GM23338 (cell line): ENCODE results near the gene PGM3. TPM values are rescaled to one million over a fixed set of nuclear protein-coding genes. Genes with fewer than 3 reads are reported as not detected.

Experiments
- ATAC-seq: fragments of 200-7000 bp; cut with Tn5 transposase; 3 replicates; pipeline ENCODE4 v1.9.1; 2020
- DNase-seq: peaks from one replicate; pipeline ENCODE4 v3.0.0-alpha.2; 2015; ENCODE audit warnings: low spot score
- H2AFZ ChIP-seq: fragments of 200-600 bp; sonication (generic); 2 replicates; pipeline ENCODE4 v1.8.0; 2016; ENCODE audit warnings: antibody characterized with exemption, mild to moderate bottlenecking, moderate library complexity
- H3F3A ChIP-seq: fragments of 200-600 bp; sonication (generic); replicated peaks from 2 replicates; pipeline ENCODE4 v1.8.0; 2017; ENCODE audit warnings: antibody characterized with exemption, mixed run types, low read depth
- H3K27ac ChIP-seq: fragments of 200-600 bp; sonication (generic); 2 replicates; pipeline ENCODE4 v1.6.1; 2016; ENCODE audit warnings: low read depth
- H3K27me3 ChIP-seq: fragments of 200-600 bp; sonication (generic); 2 replicates; pipeline ENCODE4 v1.8.0; 2016; ENCODE audit warnings: mild to moderate bottlenecking, mixed run types, moderate library complexity; ENCODE audit not compliant: insufficient read depth
- H3K36me3 ChIP-seq: fragments of 200-600 bp; sonication (generic); 2 replicates; pipeline ENCODE4 v1.8.0; 2016; ENCODE audit warnings: mild to moderate bottlenecking; ENCODE audit not compliant: insufficient read depth
- H3K4me1 ChIP-seq: fragments of 200-600 bp; sonication (generic); 2 replicates; pipeline ENCODE4 v1.8.0; 2016; ENCODE audit warnings: mild to moderate bottlenecking, moderate library complexity; ENCODE audit not compliant: insufficient read depth
- H3K4me2 ChIP-seq: fragments of 200-600 bp; sonication (generic); 2 replicates; pipeline ENCODE4 v1.7.1; 2017; ENCODE audit warnings: mixed run types
- H3K4me3 ChIP-seq: fragments of 200-600 bp; sonication (generic); 2 replicates; pipeline ENCODE4 v1.6.1; 2016; ENCODE audit warnings: mixed run types
- H3K79me2 ChIP-seq: fragments of 200-600 bp; sonication (generic); replicated peaks from 2 replicates; pipeline ENCODE4 v1.8.0; 2017; ENCODE audit warnings: mild to moderate bottlenecking; ENCODE audit not compliant: insufficient read depth
- H3K9me2 ChIP-seq: fragments of 200-600 bp; sonication (generic); 2 replicates; pipeline ENCODE4 v1.8.0; 2017; ENCODE audit not compliant: insufficient read depth
- H4K20me1 ChIP-seq: fragments of 200-600 bp; sonication (generic); replicated peaks from 2 replicates; pipeline ENCODE4 v1.8.0; 2017; ENCODE audit warnings: mild to moderate bottlenecking; ENCODE audit not compliant: insufficient read depth
- H3K27ac Mint-ChIP-seq: 2 replicates; pipeline ENCODE4 v1.8.0; 2020; ENCODE audit warnings: inconsistent platforms, mild to moderate bottlenecking, moderate library complexity, mixed read lengths
- H3K27me3 Mint-ChIP-seq: 3 replicates; pipeline ENCODE4 v1.8.0; 2022; ENCODE audit warnings: low read depth, mild to moderate bottlenecking, moderate library complexity, mixed read lengths, inconsistent platforms; ENCODE audit not compliant: insufficient read depth, poor library complexity
- H3K36me3 Mint-ChIP-seq: 3 replicates; pipeline ENCODE4 v1.8.0; 2021; ENCODE audit warnings: low read depth, mild to moderate bottlenecking, inconsistent platforms, moderate library complexity, mixed read lengths
- H3K4me1 Mint-ChIP-seq: 3 replicates; pipeline ENCODE4 v1.8.0; 2020; ENCODE audit warnings: mild to moderate bottlenecking, inconsistent platforms, mixed read lengths
- H3K4me3 Mint-ChIP-seq: 3 replicates; pipeline ENCODE4 v1.8.0; 2021; ENCODE audit warnings: moderate library complexity, mild to moderate bottlenecking, inconsistent platforms, mixed read lengths
- H3K9me3 Mint-ChIP-seq: 3 replicates; pipeline ENCODE4 v1.8.0; 2020; ENCODE audit warnings: moderate library complexity, mild to moderate bottlenecking, inconsistent platforms, mixed read lengths
- CREB1 ChIP-seq: fragments of 250-450 bp; sonication (Bioruptor Pico); IDR thresholded peaks from 2 replicates; pipeline ENCODE4 v1.5.0; 2020; ENCODE audit warnings: low read depth, mild to moderate bottlenecking, moderate library complexity
- EZH2 ChIP-seq: fragments of 200-600 bp; sonication (generic); IDR thresholded peaks from one replicate; pipeline ENCODE4 v1.8.0; 2017; ENCODE audit warnings: antibody characterized with exemption, mild to moderate bottlenecking, low read depth; ENCODE audit not compliant: unreplicated experiment
- EZH2phosphoT487 ChIP-seq: fragments of 200-600 bp; sonication (generic); IDR thresholded peaks from one replicate; pipeline ENCODE4 v1.8.1; 2018; ENCODE audit warnings: antibody characterized with exemption; ENCODE audit not compliant: unreplicated experiment
- NANOG ChIP-seq: IDR thresholded peaks from 2 replicates; pipeline ENCODE4 v1.6.1; 2016; ENCODE audit warnings: antibody characterized with exemption, borderline replicate concordance
- POLR2AphosphoS5 ChIP-seq: IDR thresholded peaks from 2 replicates; pipeline ENCODE4 v1.6.1; 2016; ENCODE audit warnings: antibody characterized with exemption, low read depth
- STAT1 ChIP-seq: IDR thresholded peaks from one replicate; pipeline ENCODE4 v1.6.1; 2016; ENCODE audit warnings: antibody characterized with exemption; ENCODE audit not compliant: unreplicated experiment
- ZNF114 ChIP-seq: fragments of 250-450 bp; sonication (Bioruptor Pico); IDR thresholded peaks from 2 replicates; pipeline ENCODE4 v1.5.0; 2020; ENCODE audit warnings: mild to moderate bottlenecking, moderate library complexity
- ZNF331 ChIP-seq: fragments of 250-450 bp; sonication (Bioruptor Pico); IDR thresholded peaks from 2 replicates; pipeline ENCODE4 v1.5.0; 2020; ENCODE audit warnings: low read depth, mild to moderate bottlenecking, moderate library complexity
- polyA plus RNA-seq: library from polyadenylated mRNA; unstranded; fragments of >200 nt; fragmentation: Nextera tagmentation; extraction: Ambion mirVana; gene quantifications from 2 replicates; pipeline ENCODE4 v1.2.1, GENCODE V29; 2016
- total RNA-seq: library from RNA; depleted of rRNA; stranded (reverse); fragments of >200 nt; shearing (Covaris generic); gene quantifications from 2 replicates; pipeline ENCODE4 v1.2.3, GENCODE V29; 2014
- TF ChIP-seq, protein P1 (sequence below): fragments of 250-450 bp; sonication (Bioruptor Pico); IDR thresholded peaks from 2 replicates; pipeline ENCODE4 v1.5.0; 2020; ENCODE audit warnings: mild to moderate bottlenecking, moderate library complexity
- TF ChIP-seq, protein P2 (sequence below): IDR thresholded peaks from 2 replicates; pipeline ENCODE4 v1.6.1; 2016; ENCODE audit warnings: antibody characterized with exemption
- TF ChIP-seq, protein P3 (sequence below), 2 experiments: fragments of 200-600 bp in 1 of 2; sonication (generic) in 1 of 2; conservative IDR thresholded peaks; 2 replicates each; pipeline versions ENCODE4 v1.5.1 to v1.6.1; 2016 to 2017; ENCODE audit warnings: antibody characterized with exemption in 2 of 2, low read depth in 2 of 2, mild to moderate bottlenecking in 2 of 2, moderate library complexity in 1 of 2
- TF ChIP-seq, protein P4 (sequence below): IDR thresholded peaks from one replicate; pipeline ENCODE4 v1.6.1; 2018; ENCODE audit warnings: antibody characterized with exemption; ENCODE audit not compliant: unreplicated experiment

PGM3 gene
- total and polyA plus RNA-seq, 2 experiments from 2014 or later = 23.8 to 35.3 TPM

DNA sequence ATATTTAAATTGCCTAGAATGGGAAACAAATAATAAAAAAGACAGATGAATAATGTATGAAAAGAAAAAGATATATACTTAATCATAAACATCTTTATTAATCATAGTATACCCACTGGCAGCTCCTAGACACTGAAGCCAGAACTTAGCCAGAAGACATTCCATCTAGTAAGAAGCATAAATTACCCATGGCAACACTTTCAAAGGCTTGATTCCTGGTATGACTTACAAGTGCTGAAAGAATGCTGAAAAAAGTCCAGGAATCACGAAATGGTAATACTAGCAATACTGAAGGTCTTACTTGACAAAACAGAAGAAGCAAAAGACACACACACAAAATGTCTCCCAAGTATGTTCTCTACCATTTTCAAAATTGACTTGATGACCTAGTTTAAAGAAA is 38.1 kb upstream of the PGM3 start (continued):
- TF ChIP-seq, protein P1, sequence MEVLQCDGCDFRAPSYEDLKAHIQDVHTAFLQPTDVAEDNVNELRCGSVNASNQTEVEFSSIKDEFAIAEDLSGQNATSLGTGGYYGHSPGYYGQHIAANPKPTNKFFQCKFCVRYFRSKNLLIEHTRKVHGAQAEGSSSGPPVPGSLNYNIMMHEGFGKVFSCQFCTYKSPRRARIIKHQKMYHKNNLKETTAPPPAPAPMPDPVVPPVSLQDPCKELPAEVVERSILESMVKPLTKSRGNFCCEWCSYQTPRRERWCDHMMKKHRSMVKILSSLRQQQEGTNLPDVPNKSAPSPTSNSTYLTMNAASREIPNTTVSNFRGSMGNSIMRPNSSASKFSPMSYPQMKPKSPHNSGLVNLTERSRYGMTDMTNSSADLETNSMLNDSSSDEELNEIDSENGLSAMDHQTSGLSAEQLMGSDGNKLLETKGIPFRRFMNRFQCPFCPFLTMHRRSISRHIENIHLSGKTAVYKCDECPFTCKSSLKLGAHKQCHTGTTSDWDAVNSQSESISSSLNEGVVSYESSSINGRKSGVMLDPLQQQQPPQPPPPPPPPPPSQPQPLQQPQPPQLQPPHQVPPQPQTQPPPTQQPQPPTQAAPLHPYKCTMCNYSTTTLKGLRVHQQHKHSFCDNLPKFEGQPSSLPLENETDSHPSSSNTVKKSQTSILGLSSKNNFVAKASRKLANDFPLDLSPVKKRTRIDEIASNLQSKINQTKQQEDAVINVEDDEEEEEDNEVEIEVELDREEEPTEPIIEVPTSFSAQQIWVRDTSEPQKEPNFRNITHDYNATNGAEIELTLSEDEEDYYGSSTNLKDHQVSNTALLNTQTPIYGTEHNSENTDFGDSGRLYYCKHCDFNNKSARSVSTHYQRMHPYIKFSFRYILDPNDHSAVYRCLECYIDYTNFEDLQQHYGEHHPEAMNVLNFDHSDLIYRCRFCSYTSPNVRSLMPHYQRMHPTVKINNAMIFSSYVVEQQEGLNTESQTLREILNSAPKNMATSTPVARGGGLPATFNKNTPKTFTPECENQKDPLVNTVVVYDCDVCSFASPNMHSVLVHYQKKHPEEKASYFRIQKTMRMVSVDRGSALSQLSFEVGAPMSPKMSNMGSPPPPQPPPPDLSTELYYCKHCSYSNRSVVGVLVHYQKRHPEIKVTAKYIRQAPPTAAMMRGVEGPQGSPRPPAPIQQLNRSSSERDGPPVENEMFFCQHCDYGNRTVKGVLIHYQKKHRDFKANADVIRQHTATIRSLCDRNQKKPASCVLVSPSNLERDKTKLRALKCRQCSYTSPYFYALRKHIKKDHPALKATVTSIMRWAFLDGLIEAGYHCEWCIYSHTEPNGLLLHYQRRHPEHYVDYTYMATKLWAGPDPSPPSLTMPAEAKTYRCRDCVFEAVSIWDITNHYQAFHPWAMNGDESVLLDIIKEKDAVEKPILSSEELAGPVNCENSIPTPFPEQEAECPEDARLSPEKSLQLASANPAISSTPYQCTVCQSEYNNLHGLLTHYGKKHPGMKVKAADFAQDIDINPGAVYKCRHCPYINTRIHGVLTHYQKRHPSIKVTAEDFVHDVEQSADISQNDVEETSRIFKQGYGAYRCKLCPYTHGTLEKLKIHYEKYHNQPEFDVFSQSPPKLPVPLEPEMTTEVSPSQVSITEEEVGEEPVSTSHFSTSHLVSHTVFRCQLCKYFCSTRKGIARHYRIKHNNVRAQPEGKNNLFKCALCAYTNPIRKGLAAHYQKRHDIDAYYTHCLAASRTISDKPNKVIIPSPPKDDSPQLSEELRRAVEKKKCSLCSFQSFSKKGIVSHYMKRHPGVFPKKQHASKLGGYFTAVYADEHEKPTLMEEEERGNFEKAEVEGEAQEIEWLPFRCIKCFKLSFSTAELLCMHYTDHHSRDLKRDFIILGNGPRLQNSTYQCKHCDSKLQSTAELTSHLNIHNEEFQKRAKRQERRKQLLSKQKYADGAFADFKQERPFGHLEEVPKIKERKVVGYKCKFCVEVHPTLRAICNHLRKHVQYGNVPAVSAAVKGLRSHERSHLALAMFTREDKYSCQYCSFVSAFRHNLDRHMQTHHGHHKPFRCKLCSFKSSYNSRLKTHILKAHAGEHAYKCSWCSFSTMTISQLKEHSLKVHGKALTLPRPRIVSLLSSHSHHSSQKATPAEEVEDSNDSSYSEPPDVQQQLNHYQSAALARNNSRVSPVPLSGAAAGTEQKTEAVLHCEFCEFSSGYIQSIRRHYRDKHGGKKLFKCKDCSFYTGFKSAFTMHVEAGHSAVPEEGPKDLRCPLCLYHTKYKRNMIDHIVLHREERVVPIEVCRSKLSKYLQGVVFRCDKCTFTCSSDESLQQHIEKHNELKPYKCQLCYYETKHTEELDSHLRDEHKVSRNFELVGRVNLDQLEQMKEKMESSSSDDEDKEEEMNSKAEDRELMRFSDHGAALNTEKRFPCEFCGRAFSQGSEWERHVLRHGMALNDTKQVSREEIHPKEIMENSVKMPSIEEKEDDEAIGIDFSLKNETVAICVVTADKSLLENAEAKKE (CRISPR knock-in tag) = no peak
- TF ChIP-seq, protein P2, sequence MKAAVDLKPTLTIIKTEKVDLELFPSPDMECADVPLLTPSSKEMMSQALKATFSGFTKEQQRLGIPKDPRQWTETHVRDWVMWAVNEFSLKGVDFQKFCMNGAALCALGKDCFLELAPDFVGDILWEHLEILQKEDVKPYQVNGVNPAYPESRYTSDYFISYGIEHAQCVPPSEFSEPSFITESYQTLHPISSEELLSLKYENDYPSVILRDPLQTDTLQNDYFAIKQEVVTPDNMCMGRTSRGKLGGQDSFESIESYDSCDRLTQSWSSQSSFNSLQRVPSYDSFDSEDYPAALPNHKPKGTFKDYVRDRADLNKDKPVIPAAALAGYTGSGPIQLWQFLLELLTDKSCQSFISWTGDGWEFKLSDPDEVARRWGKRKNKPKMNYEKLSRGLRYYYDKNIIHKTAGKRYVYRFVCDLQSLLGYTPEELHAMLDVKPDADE = no peak
- TF ChIP-seq, protein P3, sequence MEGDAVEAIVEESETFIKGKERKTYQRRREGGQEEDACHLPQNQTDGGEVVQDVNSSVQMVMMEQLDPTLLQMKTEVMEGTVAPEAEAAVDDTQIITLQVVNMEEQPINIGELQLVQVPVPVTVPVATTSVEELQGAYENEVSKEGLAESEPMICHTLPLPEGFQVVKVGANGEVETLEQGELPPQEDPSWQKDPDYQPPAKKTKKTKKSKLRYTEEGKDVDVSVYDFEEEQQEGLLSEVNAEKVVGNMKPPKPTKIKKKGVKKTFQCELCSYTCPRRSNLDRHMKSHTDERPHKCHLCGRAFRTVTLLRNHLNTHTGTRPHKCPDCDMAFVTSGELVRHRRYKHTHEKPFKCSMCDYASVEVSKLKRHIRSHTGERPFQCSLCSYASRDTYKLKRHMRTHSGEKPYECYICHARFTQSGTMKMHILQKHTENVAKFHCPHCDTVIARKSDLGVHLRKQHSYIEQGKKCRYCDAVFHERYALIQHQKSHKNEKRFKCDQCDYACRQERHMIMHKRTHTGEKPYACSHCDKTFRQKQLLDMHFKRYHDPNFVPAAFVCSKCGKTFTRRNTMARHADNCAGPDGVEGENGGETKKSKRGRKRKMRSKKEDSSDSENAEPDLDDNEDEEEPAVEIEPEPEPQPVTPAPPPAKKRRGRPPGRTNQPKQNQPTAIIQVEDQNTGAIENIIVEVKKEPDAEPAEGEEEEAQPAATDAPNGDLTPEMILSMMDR (conservative IDR thresholded peaks at IDR 0.05; ENCODE audit: low read depth in 2 of 2) = no peak
- TF ChIP-seq STAT1 = no peak

DNA sequence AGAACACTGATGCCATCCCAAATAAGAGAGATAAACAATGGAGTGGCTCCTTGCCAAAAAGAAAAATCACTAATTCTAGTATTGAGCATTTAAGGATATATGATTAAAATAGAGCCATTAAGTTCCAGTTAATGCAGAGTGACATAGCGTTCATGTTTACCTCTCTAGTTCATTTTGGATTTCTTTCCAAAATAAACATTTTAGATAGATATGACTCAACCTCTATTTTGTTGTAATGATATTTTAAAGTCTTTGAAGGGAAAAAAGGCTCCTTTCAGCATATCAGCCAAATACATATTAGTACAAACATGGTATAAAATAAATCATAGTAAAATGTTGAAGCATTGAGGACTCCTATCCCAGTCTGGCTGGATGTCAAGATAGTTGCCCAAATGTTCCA is 33.5 kb upstream of the PGM3 start:
- no peak overlapping the region for H2AFZ ChIP-seq
- no peaks in the 10 kb centered on the region for H4K20me1 ChIP-seq
- H3K27ac ChIP-seq = no peak overlapping the region
- no peaks in the 10 kb centered on the region for H3K9me3 Mint-ChIP-seq
- no peak overlapping the region for H3K27ac Mint-ChIP-seq
- no peaks in the 10 kb centered on the region for H3K36me3 Mint-ChIP-seq
- no peaks in the 10 kb centered on the region for H3F3A ChIP-seq
- no peaks in the 10 kb centered on the region for H3K36me3 ChIP-seq
- ATAC-seq (no peak), DNase-seq (no peak)
- H3K27me3 ChIP-seq = no peaks in the 10 kb centered on the region
- peaks cover 5% of the 10 kb centered on the region; the same call in 1 of the 3 replicates for H3K4me1 Mint-ChIP-seq
- no peak overlapping the region for H3K4me2 ChIP-seq
- no peaks in the 10 kb centered on the region for H3K4me1 ChIP-seq
- H3K9me2 ChIP-seq = no peaks in the 10 kb centered on the region
- no peak overlapping the region for H3K4me3 Mint-ChIP-seq
- no peak overlapping the region for H3K4me3 ChIP-seq
- H3K79me2 ChIP-seq = no peaks in the 10 kb centered on the region
- H3K27me3 Mint-ChIP-seq = peaks cover 2% of the 10 kb centered on the region
- TF ChIP-seq STAT1 = no peak
- no peak for TF ChIP-seq NANOG
- no peak for TF ChIP-seq EZH2
- no peak for TF ChIP-seq ZNF114 (CRISPR knock-in tag)
- TF ChIP-seq CREB1 (CRISPR knock-in tag) = no peak
- no peak for TF ChIP-seq POLR2AphosphoS5
- TF ChIP-seq, protein P4, sequence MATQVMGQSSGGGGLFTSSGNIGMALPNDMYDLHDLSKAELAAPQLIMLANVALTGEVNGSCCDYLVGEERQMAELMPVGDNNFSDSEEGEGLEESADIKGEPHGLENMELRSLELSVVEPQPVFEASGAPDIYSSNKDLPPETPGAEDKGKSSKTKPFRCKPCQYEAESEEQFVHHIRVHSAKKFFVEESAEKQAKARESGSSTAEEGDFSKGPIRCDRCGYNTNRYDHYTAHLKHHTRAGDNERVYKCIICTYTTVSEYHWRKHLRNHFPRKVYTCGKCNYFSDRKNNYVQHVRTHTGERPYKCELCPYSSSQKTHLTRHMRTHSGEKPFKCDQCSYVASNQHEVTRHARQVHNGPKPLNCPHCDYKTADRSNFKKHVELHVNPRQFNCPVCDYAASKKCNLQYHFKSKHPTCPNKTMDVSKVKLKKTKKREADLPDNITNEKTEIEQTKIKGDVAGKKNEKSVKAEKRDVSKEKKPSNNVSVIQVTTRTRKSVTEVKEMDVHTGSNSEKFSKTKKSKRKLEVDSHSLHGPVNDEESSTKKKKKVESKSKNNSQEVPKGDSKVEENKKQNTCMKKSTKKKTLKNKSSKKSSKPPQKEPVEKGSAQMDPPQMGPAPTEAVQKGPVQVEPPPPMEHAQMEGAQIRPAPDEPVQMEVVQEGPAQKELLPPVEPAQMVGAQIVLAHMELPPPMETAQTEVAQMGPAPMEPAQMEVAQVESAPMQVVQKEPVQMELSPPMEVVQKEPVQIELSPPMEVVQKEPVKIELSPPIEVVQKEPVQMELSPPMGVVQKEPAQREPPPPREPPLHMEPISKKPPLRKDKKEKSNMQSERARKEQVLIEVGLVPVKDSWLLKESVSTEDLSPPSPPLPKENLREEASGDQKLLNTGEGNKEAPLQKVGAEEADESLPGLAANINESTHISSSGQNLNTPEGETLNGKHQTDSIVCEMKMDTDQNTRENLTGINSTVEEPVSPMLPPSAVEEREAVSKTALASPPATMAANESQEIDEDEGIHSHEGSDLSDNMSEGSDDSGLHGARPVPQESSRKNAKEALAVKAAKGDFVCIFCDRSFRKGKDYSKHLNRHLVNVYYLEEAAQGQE = no peak
- no peak for TF ChIP-seq EZH2phosphoT487
- TF ChIP-seq, protein P2 = no peak
- no peak for TF ChIP-seq ZNF331 (CRISPR knock-in tag)
